Measurements from ENCODE around the gene SOD2. TPM values are rescaled to one million over a fixed set of nuclear protein-coding genes. Genes with fewer than 3 reads are reported as not detected.

Gene SOD2
- total RNA-seq, 1 experiment from 2014 or later: 98.6 TPM

- TF ChIP-seq ZNF274 (IDR thresholded peaks at IDR 0.05; ENCODE audit: low read depth, low read length) (no peak), YY1 (IDR thresholded peaks at IDR 0.05; ENCODE audit: extremely low read depth, insufficient replicate concordance, low read depth, low read length) (peak; percentile 92), ELF1 (IDR thresholded peaks at IDR 0.05; ENCODE audit: borderline replicate concordance, low read depth) (peak; percentile 63; the same call in 1 of the 2 replicates), FOSL1 (IDR thresholded peaks at IDR 0.05; ENCODE audit: low read depth) (no peak), ZBTB33 (IDR thresholded peaks at IDR 0.05; ENCODE audit: extremely low read depth, insufficient replicate concordance, low read length) (no peak), CEBPB (IDR thresholded peaks at IDR 0.05; ENCODE audit: low read depth) (no peak), TCF7L2 (IDR thresholded peaks at IDR 0.05; ENCODE audit: borderline replicate concordance, extremely low read depth, insufficient read depth, insufficient read length) (peak; percentile 65), JUND (IDR thresholded peaks at IDR 0.05) (peak; percentile 64; the same call in 1 of the 2 replicates), EGR1 (IDR thresholded peaks at IDR 0.05; ENCODE audit: low read depth) (peak; percentile 86), EZH2 (IDR thresholded peaks at IDR 0.05) (no peak)
- TF ChIP-seq, protein P1, sequence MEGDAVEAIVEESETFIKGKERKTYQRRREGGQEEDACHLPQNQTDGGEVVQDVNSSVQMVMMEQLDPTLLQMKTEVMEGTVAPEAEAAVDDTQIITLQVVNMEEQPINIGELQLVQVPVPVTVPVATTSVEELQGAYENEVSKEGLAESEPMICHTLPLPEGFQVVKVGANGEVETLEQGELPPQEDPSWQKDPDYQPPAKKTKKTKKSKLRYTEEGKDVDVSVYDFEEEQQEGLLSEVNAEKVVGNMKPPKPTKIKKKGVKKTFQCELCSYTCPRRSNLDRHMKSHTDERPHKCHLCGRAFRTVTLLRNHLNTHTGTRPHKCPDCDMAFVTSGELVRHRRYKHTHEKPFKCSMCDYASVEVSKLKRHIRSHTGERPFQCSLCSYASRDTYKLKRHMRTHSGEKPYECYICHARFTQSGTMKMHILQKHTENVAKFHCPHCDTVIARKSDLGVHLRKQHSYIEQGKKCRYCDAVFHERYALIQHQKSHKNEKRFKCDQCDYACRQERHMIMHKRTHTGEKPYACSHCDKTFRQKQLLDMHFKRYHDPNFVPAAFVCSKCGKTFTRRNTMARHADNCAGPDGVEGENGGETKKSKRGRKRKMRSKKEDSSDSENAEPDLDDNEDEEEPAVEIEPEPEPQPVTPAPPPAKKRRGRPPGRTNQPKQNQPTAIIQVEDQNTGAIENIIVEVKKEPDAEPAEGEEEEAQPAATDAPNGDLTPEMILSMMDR (IDR thresholded peaks at IDR 0.05 in 2 of 3, conservative IDR thresholded peaks at IDR 0.05 in 1 of 3; ENCODE audit: borderline replicate concordance in 1 of 3, insufficient read depth in 1 of 3, low read depth in 2 of 3, low read length in 2 of 3): no peak
Observed at GRCh38 chr6:159726918-159727716, 34.1 kb upstream of the SOD2 start, which contains the start of gene WTAP (continued).
